ENCODE measurements around the gene RAB11FIP3. TPM values are rescaled to one million over a fixed set of nuclear protein-coding genes. Genes with fewer than 3 reads are reported as not detected.

Gene RAB11FIP3
- total and polyA plus RNA-seq, 2 donors = 16.8 to 57.0 TPM

DNA sequence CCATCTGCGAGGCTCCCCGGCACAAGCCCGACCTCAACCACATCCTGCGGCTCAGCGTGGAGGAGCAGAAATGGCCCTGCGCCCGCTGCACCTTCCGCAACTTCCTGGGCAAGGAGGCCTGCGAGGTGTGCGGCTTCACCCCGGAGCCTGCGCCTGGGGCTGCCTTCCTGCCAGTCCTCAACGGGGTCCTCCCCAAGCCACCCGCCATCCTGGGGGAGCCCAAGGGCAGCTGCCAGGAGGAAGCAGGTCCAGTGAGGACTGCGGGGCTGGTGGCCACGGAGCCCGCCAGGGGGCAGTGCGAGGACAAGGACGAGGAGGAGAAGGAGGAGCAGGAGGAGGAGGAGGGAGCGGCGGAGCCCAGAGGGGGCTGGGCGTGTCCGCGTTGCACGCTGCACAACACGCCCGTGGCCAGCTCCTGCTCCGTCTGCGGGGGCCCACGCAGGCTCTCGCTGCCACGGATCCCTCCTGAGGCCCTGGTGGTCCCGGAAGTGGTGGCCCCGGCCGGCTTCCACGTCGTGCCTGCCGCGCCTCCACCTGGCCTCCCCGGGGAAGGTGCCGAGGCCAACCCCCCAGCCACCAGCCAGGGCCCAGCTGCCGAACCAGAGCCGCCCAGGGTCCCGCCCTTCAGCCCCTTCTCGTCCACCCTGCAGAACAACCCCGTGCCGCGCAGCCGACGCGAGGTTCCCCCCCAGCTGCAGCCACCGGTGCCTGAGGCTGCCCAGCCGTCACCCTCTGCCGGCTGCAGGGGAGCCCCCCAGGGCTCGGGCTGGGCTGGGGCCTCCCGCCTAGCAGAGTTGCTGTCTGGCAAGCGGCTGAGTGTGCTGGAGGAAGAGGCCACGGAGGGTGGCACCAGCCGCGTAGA, 121.7 kb downstream of the RAB11FIP3 start:
- no peak overlapping the region for H3K4me3 ChIP-seq (ENCODE audit: low read depth, low read length)

DNA sequence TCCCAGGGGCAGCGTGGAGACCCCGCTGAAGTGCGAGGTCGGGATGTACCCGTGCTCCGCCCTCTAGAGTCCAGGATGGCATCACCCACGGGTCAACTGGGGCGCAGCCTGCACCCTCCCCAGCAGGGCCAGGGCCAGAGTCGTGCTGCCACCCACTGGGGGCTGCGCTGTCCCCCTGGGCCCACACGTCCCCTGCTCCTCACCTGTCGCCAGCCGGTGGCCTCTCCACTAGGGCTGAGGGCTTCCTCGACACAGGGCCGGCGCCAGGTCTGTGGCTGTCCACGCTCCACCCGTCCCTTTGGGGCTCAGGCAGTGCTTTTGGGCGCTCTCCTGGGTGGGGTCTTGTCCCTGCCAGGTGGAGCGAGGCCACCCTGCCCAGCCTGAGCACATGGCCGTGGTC, 123.1 kb downstream of the RAB11FIP3 start:
- no peaks in the 10 kb centered on the region for H3K4me1 ChIP-seq (ENCODE audit: insufficient read depth)
- H3K4me3 ChIP-seq (ENCODE audit: low read depth, low read length) = no peak overlapping the region
- DNase-seq (ENCODE audit: extremely low spot score) = no peak
- H3K36me3 ChIP-seq (ENCODE audit: insufficient read depth) = peaks cover 2% of the 10 kb centered on the region
- WGBS = 95% methylated on average over 21 of the region's 21 CpGs
- H3K27ac ChIP-seq (ENCODE audit: low read depth) = no peak overlapping the region

More for the DNA sequence above, 121.7 kb downstream of the RAB11FIP3 start:
- no peak for DNase-seq (ENCODE audit: extremely low spot score)
- no peaks in the 10 kb centered on the region for H3K4me1 ChIP-seq (ENCODE audit: insufficient read depth)
- 75% methylated on average over 60 of the region's 60 CpGs for WGBS
- no peak overlapping the region for H3K27ac ChIP-seq (ENCODE audit: low read depth)
- H3K36me3 ChIP-seq (ENCODE audit: insufficient read depth) = peaks cover 2% of the 10 kb centered on the region

DNA sequence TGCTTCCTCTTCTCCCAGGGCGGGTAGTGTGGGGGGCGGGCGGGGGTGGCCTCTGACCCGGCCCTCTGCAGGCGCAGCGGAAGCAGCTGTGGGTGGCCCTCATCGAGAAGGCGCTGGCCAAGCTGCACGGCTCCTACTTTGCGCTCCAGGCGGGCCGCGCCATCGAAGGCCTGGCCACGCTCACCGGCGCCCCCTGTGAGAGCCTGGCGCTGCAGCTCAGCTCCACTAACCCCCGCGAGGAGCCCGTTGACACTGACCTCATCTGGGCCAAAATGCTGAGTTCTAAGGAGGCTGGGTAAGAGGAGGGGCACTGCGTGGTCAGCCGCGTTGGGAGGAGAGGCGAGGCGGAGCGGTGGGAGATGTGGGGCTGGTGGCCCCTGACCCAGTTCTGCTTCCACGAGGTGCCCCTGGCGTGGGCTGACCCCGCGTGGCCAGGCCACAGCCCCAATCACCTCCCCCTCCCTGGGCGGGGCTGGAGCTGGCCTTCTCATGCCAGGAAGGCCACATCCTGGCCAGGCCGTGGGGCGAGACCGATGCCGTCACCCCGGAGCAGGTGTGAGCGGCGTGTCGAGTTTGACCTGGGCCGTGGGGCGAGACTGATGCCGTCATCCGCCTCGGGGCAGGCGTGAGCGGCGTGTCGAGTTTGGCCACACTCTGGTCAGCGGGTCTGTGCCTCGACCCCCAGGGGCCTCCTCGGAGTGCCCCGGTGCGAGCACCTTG, 124.3 kb downstream of the RAB11FIP3 start:
- peaks cover 2% of the 10 kb centered on the region for H3K36me3 ChIP-seq (ENCODE audit: insufficient read depth)
- no peak for DNase-seq (ENCODE audit: extremely low spot score)
- 95% methylated on average over 54 of the region's 54 CpGs for WGBS
- no peak overlapping the region for H3K4me3 ChIP-seq (ENCODE audit: low read depth, low read length)
- no peak overlapping the region for H3K27ac ChIP-seq (ENCODE audit: low read depth)
- no peaks in the 10 kb centered on the region for H3K4me1 ChIP-seq (ENCODE audit: insufficient read depth)

DNA sequence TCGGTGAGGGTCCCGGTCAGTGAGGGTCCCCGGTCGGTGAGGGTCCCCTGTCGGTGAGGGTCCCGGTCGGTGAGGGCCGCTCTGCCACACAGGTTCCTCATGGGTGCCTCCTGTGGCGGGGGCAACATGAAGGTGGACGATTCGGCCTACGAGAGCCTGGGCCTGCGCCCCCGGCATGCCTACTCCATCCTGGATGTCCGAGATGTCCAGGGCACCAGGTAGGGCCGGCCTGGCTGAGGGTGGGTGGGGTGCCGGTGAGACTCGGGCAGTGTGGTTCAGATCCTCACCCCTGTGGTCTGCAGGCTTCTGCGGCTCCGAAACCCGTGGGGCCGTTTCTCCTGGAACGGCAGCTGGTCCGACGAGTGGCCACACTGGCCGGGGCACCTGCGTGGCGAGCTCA, 125.8 kb downstream of the RAB11FIP3 start:
- Histone ChIP-seq H3K27ac (ENCODE audit: low read depth) (no peak overlapping the region), H3K36me3 (ENCODE audit: insufficient read depth) (peaks cover 2% of the 10 kb centered on the region), H3K4me3 (ENCODE audit: low read depth, low read length) (no peak overlapping the region), H3K4me1 (ENCODE audit: insufficient read depth) (no peaks in the 10 kb centered on the region)
- 96% methylated on average over 28 of the region's 28 CpGs for WGBS
- DNase-seq (ENCODE audit: extremely low spot score) = no peak

DNA sequence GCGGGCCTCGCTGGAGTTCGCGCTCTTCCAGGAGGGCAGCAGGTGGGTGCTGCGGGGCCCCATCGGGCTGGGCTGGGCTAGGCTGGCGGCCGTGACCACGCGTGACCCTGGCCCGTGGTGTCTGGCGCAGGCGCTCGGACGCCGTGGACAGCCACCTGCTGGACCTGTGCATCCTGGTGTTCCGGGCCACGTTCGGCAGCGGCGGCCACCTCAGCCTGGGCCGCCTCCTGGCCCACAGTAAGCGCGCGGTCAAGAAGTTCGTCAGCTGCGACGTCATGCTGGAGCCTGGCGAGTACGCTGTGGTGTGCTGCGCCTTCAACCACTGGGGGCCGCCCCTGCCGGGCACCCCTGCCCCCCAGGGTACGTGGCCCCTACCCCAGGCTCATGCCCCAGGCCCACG, 126.7 kb downstream of the RAB11FIP3 start:
- WGBS = 97% methylated on average over 35 of the region's 35 CpGs
- no peaks in the 10 kb centered on the region for H3K4me1 ChIP-seq (ENCODE audit: insufficient read depth)
- H3K4me3 ChIP-seq (ENCODE audit: low read depth, low read length) = no peak overlapping the region
- no peak for DNase-seq (ENCODE audit: extremely low spot score)
- peaks cover 2% of the 10 kb centered on the region for H3K36me3 ChIP-seq (ENCODE audit: insufficient read depth)
- no peak overlapping the region for H3K27ac ChIP-seq (ENCODE audit: low read depth)

DNA sequence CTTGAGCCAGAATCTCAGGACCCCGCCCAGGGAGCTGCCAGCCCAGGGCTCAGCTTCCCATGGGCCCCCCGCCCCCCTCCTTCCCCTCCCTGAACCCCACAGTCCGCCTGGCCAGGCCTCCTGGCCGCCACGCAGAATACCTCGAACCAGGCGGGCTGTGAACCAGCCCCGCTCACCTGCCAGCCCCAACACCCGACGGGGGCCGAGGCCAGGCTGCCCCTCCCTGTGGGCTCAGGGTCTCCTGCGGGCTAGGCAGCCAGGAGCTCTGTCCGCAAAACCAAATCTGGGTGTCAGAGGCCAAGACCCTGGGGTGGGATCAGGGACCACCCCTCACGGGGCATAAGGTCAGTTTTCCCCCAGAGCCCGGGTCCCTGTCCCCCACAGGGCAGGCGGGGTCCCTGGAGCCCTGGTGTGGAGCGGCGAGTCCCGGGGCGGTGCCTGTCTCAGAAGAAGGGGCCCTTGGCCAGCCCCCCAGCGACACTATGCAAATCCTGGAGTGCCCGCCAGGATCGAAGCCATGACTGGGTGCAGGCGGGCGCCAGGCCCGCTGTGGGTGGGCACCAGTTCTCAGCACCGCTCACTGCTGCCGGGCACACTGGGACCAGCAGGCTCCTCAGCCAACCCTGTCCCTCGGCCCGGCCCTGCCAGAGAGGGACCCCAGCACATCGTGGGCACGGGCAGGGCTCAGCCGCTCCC, 128.3 kb downstream of the RAB11FIP3 start:
- Histone ChIP-seq H3K27ac (ENCODE audit: low read depth) (no peak overlapping the region), H3K36me3 (ENCODE audit: insufficient read depth) (peaks cover 2% of the 10 kb centered on the region), H3K4me1 (ENCODE audit: insufficient read depth) (no peaks in the 10 kb centered on the region), H3K4me3 (ENCODE audit: low read depth, low read length) (no peak overlapping the region)
- 92% methylated on average over 33 of the region's 33 CpGs for WGBS
- no peak for DNase-seq (ENCODE audit: extremely low spot score)

DNA sequence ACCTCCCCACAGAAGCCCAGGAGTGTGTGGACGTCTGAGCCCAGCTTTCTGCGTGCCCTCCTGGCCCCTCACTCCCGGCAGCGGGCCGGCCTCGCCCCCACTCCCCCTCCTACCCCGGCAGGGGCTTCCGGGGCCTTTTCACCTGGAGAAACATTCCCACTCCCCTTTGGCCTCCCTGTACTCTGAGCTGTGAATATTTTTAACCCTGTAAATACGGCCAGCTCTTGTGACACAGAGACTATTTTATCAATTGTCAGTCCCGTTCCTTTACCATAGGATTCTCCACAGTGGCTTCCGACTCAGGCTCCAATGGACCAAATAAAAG, 128.8 kb downstream of the RAB11FIP3 start:
- no peak for DNase-seq (ENCODE audit: extremely low spot score)
- peaks cover 2% of the 10 kb centered on the region for H3K36me3 ChIP-seq (ENCODE audit: insufficient read depth)
- no peaks in the 10 kb centered on the region for H3K4me1 ChIP-seq (ENCODE audit: insufficient read depth)
- no peak overlapping the region for H3K4me3 ChIP-seq (ENCODE audit: low read depth, low read length)
- no peak overlapping the region for H3K27ac ChIP-seq (ENCODE audit: low read depth)
- WGBS = 81% methylated on average over 11 of the region's 11 CpGs

DNA sequence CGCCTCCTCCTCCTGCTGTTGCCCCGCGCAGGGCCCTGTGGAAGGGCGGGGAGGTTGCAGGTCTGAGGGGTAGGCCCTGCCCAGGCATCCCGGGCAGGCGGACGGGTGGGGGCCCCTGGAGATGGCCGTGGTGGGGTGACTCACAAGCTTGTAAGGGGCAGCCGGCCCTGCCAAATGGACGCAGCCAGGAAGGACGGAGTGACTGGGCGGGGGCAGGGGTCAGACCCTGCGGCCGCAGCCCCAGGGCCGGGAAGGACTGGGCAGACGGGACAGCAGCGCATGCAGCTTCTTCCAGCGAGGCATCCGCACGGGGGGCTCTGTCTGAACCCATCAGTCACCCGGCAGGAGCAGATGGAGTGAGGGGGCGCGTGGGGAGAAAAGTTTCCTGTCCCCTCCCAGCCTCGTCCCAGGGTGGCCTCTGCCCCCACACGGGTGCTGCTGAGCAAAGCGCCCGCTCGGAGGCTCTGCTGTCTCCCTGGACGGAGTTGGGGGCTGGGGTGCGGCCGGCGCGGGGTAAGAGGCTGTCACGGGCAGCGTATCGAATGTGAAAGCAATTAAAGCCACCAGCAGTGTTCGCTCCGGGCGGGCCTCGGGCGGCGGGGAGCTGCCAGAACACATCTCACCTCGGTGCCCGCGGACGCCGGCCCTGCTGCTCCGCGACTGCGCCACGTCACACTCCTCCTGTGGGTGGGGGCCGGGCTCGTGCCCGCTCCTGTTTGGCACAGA, 129.4 kb downstream of the RAB11FIP3 start:
- Histone ChIP-seq H3K4me3 (ENCODE audit: low read depth, low read length) (no peak overlapping the region), H3K4me1 (ENCODE audit: insufficient read depth) (no peaks in the 10 kb centered on the region), H3K27ac (ENCODE audit: low read depth) (no peak overlapping the region), H3K36me3 (ENCODE audit: insufficient read depth) (peaks cover 2% of the 10 kb centered on the region)
- WGBS = 57% methylated on average over 54 of the region's 54 CpGs
- no peak for DNase-seq (ENCODE audit: extremely low spot score)

DNA sequence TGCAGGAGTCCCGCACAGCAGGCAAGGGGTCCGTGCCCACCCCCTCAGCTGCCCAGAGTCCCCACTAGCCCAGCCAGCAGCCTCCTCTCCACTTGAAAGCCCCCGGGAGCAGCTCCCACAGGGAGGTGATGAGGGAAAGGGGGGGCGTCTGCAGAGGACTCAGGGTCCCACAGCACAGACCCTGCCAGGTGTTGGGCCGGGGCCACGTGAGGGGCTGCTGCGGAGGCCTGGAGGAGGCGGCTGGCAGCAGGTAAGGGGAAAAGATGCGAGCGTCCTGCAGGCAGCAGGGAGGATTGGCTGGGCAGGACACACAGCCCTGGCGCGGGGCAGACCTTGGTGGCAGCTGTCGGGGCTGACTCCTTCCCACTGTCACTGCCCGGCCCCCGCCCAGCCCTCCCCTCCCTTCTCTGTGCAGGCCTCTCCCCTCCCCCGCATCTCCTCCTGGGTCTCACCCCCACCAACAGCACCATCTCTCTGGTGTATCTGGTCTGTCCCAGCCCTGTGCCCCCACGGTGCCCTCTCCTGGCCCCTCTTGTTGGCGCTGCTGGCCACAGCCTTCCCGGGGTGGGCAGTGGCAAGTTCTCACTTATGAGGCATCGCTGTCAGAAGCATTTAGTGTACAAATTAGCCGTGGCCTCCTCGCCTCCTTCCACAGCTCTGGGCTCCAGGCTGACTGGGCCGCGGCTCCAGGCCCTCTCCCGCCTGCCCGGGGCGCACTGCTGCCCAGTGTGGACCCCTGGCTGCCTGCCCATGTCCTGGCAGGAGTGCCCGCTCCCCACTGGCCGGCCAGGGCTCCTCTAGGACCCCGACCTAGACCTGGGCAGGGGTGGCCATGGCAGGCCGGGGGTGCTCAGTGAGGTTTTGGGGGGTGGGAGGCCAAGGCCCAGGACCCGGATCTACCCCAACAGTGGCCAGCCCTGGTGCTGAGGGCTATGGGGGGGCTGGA, 130.4 kb downstream of the RAB11FIP3 start:
- Histone ChIP-seq H3K4me1 (ENCODE audit: insufficient read depth) (peaks cover 2% of the 10 kb centered on the region), H3K4me3 (ENCODE audit: low read depth, low read length) (no peak overlapping the region), H3K27ac (ENCODE audit: low read depth) (no peak overlapping the region), H3K36me3 (ENCODE audit: insufficient read depth) (peaks cover 2% of the 10 kb centered on the region)
- DNase-seq (ENCODE audit: extremely low spot score) = no peak
- 77% methylated on average over 32 of the region's 32 CpGs for WGBS

DNA sequence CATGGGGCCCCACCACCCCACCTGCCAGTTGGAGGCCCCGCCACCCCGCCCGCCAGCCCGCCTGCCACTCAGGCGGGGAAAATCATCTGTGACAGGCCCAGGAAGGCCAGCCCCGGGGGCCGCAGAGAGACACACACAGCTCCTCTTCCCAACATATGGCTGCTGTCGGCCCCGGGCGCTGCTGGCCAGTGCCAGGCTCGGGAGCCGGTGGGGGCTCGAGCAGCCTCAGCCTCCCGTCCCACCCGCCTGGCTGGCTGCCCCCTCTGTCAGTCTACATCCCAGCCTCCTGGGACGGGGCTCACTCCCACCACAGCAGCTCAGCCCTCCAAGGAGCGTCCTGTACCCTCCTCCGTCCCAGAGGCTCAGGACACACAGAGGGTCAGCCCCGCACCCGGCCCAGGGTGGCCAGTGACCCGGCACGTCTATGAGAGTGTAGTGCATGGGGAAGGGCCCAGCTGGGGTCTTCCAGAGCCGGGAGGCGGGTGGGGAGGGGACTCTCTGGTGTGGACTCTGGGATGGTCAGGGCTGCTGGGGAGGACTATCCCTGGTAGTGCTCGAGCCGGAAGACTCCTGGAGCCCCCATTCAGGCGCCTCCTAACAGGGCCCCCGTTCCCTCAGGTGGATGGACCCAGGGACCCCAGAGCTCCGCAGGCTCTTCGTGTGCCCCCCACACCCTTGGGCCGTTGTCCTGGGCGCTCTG, 131.2 kb downstream of the RAB11FIP3 start:
- no peaks in the 10 kb centered on the region for H3K36me3 ChIP-seq (ENCODE audit: insufficient read depth)
- 85% methylated on average over 32 of the region's 32 CpGs for WGBS
- H3K4me1 ChIP-seq (ENCODE audit: insufficient read depth) = peaks cover 2% of the 10 kb centered on the region
- H3K27ac ChIP-seq (ENCODE audit: low read depth) = no peak overlapping the region
- DNase-seq (ENCODE audit: extremely low spot score) = no peak
- no peak overlapping the region for H3K4me3 ChIP-seq (ENCODE audit: low read depth, low read length)

DNA sequence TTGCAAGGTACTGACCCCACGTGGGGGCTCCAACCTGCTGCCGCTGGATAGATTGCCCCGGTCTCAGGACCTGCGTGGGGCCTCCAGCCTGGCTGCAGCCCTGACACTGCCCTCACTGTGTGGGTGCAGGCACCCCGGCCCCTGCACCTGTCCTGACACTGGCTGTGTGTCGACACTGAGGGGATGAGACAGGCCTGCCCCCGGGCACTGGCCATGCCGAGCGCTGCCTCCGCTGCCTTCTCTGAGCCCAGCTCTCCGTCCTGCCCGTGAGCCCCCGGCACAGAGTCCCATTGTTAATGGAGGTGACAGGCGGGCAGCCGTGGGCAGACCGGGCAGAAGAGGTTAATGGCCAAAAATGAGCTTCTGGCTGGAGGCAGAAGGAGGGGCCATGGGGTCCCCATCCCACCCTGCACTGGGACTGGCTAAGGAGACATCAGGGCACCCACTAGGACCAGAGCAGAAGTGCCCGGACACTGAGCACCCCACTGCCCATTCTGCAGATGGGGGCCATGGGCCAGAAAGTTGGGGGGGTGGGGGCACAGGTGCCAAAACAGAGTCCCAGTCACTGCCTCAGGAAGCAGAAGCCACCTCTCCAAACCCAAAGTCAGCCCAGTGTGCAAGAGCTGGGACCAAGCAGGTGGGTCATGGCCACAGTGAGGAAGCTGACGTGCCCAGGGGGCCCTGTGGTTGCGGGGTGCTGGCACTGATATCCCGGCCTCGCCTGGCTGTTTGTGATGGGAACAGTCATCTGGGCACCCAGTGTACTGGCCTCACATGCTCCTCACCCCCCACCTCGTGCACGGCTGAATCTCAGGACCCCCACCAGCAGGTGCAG, 132.2 kb downstream of the RAB11FIP3 start:
- H3K4me3 ChIP-seq (ENCODE audit: low read depth, low read length) = no peak overlapping the region
- H3K36me3 ChIP-seq (ENCODE audit: insufficient read depth) = no peaks in the 10 kb centered on the region
- 83% methylated on average over 23 of the region's 23 CpGs for WGBS
- no peak for DNase-seq (ENCODE audit: extremely low spot score)
- peaks cover 2% of the 10 kb centered on the region for H3K4me1 ChIP-seq (ENCODE audit: insufficient read depth)
- no peak overlapping the region for H3K27ac ChIP-seq (ENCODE audit: low read depth)

Measured in urinary bladder (tissue), 4 donors.